Measurements from ENCODE around the gene SKIDA1.

DNA sequence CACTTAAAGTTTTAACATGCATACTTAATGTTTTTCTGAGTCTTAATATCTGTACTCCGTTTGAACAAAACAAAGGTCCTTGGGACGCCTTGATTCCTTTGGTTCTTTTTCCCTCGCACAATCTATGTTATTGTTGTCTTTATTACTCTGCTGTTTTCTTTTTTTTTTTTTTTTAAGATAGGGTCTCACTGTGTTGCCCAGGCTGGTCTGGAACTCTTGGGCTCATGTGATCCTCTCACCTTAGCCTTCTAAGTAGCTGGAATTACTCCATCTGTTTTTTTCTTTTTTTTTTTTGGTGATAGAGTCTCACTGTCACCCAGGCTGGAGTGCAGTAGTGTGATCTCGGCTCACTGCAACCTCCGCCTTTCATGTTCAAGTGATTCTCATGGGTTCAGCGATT, 21.8 kb upstream of the SKIDA1 start:
- TF ChIP-seq, protein P1, sequence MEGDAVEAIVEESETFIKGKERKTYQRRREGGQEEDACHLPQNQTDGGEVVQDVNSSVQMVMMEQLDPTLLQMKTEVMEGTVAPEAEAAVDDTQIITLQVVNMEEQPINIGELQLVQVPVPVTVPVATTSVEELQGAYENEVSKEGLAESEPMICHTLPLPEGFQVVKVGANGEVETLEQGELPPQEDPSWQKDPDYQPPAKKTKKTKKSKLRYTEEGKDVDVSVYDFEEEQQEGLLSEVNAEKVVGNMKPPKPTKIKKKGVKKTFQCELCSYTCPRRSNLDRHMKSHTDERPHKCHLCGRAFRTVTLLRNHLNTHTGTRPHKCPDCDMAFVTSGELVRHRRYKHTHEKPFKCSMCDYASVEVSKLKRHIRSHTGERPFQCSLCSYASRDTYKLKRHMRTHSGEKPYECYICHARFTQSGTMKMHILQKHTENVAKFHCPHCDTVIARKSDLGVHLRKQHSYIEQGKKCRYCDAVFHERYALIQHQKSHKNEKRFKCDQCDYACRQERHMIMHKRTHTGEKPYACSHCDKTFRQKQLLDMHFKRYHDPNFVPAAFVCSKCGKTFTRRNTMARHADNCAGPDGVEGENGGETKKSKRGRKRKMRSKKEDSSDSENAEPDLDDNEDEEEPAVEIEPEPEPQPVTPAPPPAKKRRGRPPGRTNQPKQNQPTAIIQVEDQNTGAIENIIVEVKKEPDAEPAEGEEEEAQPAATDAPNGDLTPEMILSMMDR (IDR thresholded peaks at IDR 0.05) = no peak
- TF ChIP-seq EP300 (IDR thresholded peaks at IDR 0.05) = no peak
- no peak for TF ChIP-seq POLR2A (IDR thresholded peaks at IDR 0.05)

Data from tibial nerve (tissue), 4 donors.